GM18505 (cell line): Measurements from ENCODE around the gene EIF3D.

Experiments used
- ATAC-seq: cut with Tn5 transposase; IDR thresholded peaks from one replicate; pipeline ENCODE4 v1.9.1; 2021; ENCODE audit not compliant: unreplicated experiment
- POLR2A ChIP-seq: IDR thresholded peaks from 4 replicates; pipeline ENCODE4 v1.6.1; 2011; ENCODE audit warnings: borderline replicate concordance; ENCODE audit not compliant: insufficient read depth, insufficient read length; ENCODE audit errors: extremely low read depth

The EIF3D gene

DNA sequence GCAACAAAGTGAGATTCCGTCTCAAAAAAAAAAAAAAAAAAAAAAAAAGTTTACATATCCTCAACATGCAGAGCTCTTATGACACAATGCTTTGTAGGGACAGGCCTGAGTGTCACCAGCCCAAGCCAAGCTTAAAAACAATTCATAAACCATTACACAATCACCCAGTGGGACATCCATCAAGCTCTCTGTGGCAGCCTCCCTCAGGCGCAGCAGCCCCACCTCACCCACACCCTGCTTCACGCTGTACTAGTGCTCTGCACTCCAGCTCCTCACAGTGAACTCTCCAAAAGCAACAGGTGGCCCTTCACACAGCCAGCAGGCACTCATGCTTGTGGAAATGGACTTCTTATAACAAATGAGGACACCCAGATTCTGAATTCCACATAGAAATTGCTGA, 18.6 kb downstream of the EIF3D start:
- TF ChIP-seq POLR2A: no peak
- ATAC-seq: no peak

GRCh38 chr22:36507518-36508010, 21.4 kb downstream of the EIF3D start:
- TF ChIP-seq POLR2A: no peak
- no peak for ATAC-seq

- peak; percentile 71 for ATAC-seq
- TF ChIP-seq POLR2A: peak; percentile 82
These were observed 22.1 kb downstream of the EIF3D start, which contains the start of gene FOXRED2 for GRCh38 chr22:36506637-36507517. TSS of gene FOXRED2 (minus strand) at chr22:36507040. CDS start at chr22:36506422, 618 bp downstream.

GRCh38 chr22:36505998-36506635, 22.8 kb downstream of the EIF3D start:
- no peak for ATAC-seq
- no peak for TF ChIP-seq POLR2A

DNA sequence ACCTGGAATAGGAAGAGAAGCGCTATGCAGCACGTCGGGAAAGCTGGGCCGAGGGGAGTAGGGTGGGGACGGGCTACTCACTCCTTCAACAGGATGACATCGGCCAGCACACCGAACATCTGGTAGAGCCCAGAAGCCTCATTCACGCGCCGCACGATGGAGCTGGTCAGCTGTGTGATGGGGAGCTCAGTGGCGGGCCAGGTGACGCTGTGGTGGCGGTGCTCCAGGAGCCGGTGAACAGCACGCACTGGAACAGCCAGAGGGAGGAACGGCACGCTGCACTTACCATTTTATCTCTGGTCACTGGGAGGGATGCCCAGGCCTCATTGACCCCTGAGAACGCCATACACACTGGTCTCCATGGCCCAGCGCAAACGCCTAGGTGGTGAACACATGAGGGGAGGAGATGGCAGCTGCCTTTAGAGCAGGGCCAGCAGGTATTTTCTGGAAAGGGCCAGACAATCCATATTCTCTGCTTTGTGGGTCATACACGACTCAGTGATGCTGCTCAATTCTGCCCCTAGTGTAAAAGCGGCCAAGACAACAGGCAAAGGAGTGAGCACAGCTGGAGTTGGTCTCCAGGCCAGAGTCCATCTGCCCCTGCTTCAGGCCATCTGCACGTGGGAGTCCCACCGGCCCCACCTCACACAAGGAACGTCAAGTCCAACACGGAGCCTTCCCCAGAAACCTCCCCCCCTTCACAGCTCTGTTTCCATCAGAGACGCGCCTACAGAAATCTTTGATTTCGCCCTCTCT, 30.9 kb downstream of the EIF3D start:
- no peak for TF ChIP-seq POLR2A
- no peak for ATAC-seq

- TF ChIP-seq POLR2A: no peak
- ATAC-seq: no peak
These were observed 35.3 kb downstream of the EIF3D start for GRCh38 chr22:36493690-36494110.

- ATAC-seq: no peak
- no peak for TF ChIP-seq POLR2A
These were observed 36.9 kb downstream of the EIF3D start for GRCh38 chr22:36492109-36492508.

- no peak for ATAC-seq
These were observed 37.8 kb downstream of the EIF3D start for GRCh38 chr22:36491155-36491554.

GRCh38 chr22:36486619-36487384, 42.2 kb downstream of the EIF3D start:
- no peak for ATAC-seq
- TF ChIP-seq POLR2A: no peak

More at GRCh38 chr22:36491155-36491554, 37.8 kb downstream of the EIF3D start:
- TF ChIP-seq POLR2A: no peak

- peak; percentile 96 for TF ChIP-seq POLR2A
- ATAC-seq: peak; percentile 75
These were observed 47.4 kb downstream of the EIF3D start, which contains the start of gene TXN2 for GRCh38 chr22:36481393-36482168. TSS of gene TXN2 (minus strand) at chr22:36481640. CDS start at chr22:36480837, 803 bp downstream.

DNA sequence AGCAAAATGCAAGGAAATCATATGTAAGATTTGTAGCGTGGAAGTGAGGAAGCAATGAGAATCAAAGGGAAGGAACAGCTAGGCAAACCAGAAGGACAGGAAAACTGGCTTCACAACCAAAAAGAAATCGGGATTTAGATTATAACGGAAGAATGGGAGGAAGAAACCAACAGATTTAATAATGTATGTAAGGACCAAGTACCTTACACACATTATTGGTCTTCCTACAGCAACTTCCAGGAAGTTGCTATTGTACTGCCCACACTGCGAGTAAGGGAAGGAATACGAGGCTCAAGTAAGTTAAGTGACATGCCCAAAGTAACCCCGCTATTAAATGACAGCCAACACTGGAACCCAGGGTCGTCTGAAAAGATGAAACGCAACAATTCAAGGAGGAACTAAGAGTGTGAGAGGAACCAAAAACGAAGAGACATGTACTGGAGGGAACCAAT, 48.0 kb downstream of the EIF3D start:
- TF ChIP-seq POLR2A: no peak
- no peak for ATAC-seq
